GM19023 (cell line): ENCODE measurements around the gene TCF7L2.

Source experiments
- ATAC-seq: cut with Tn5 transposase; IDR thresholded peaks from one replicate; pipeline ENCODE4 v1.9.1; 2021; ENCODE audit warnings: mild to moderate bottlenecking, moderate library complexity; ENCODE audit not compliant: unreplicated experiment

TCF7L2 gene

GRCh38 chr10:112949875-112950507 is at the start of gene TCF7L2:
Gene TCF7L2, plus strand, starts transcription at chr10:112950247. Its CDS starts 510 bp downstream, at chr10:112950757.
- ATAC-seq: no peak

GRCh38 chr10:112902730-112903129 is 47.3 kb upstream of the TCF7L2 start:
- ATAC-seq: no peak

GRCh38 chr10:112904000-112904399 is 46.0 kb upstream of the TCF7L2 start:
- no peak for ATAC-seq

- no peak for ATAC-seq
Observed at GRCh38 chr10:112906945-112907344, 43.1 kb upstream of the TCF7L2 start.

- no peak for ATAC-seq
Observed at GRCh38 chr10:112907893-112908292, 42.2 kb upstream of the TCF7L2 start.

- no peak for ATAC-seq
Observed at GRCh38 chr10:112911206-112911605, 38.8 kb upstream of the TCF7L2 start.

- no peak for ATAC-seq
Observed at GRCh38 chr10:112912410-112912928, 37.6 kb upstream of the TCF7L2 start.

- no peak for ATAC-seq
Observed at GRCh38 chr10:112913255-112913654, 36.8 kb upstream of the TCF7L2 start.

- ATAC-seq: no peak
Observed at GRCh38 chr10:112913661-112914287, 36.3 kb upstream of the TCF7L2 start.

- ATAC-seq: no peak
Observed at GRCh38 chr10:112914288-112914952, 35.6 kb upstream of the TCF7L2 start.

- ATAC-seq: no peak
Observed at GRCh38 chr10:112915590-112916572, 34.2 kb upstream of the TCF7L2 start.

GRCh38 chr10:112917681-112918080 is 32.4 kb upstream of the TCF7L2 start:
- ATAC-seq: no peak

- ATAC-seq: no peak
Observed at GRCh38 chr10:112918771-112919170, 31.3 kb upstream of the TCF7L2 start.

GRCh38 chr10:112919721-112920120 is 30.3 kb upstream of the TCF7L2 start:
- ATAC-seq: no peak

GRCh38 chr10:112926906-112927688 is 22.9 kb upstream of the TCF7L2 start:
- ATAC-seq: no peak

- no peak for ATAC-seq
Observed at GRCh38 chr10:112927980-112928379, 22.1 kb upstream of the TCF7L2 start.

- ATAC-seq: no peak
Observed at GRCh38 chr10:112932658-112933057, 17.4 kb upstream of the TCF7L2 start.

- no peak for ATAC-seq
Observed at GRCh38 chr10:112934193-112934592, 15.9 kb upstream of the TCF7L2 start.

GRCh38 chr10:112938808-112939482 is 11.1 kb upstream of the TCF7L2 start:
- no peak for ATAC-seq
